Panc1 (cell line): ENCODE measurements around the gene TNRC18. TPM values are rescaled to one million over a fixed set of nuclear protein-coding genes. Genes with fewer than 3 reads are reported as not detected.

Experiments
- ATAC-seq: fragments of 200-7000 bp; cut with Tn5 transposase; 2 replicates; pipeline ENCODE4 v1.9.1; 2020; ENCODE audit warnings: mild to moderate bottlenecking, moderate library complexity
- BruUV-seq: library from RNA; stranded (reverse); fragments of 400-500 nt; replicated peaks from 2 replicates; lab custom pipeline; 2021; lab: Mats Ljungman, UMichigan
- CTCF ChIA-PET: fragments of 300-600 bp; sonication (Branson Sonifier 250); formaldehyde crosslinking; loops from one replicate; lab custom pipeline; 2022; ENCODE audit warnings: antibody characterized with exemption; lab: Charles Lee
- POLR2A ChIA-PET: fragments of 300-600 bp; sonication (Branson Sonifier 250); formaldehyde crosslinking; loops from one replicate; lab custom pipeline; 2022; ENCODE audit warnings: antibody characterized with exemption; lab: Charles Lee
- DNase-seq: peaks from one replicate; pipeline ENCODE4 v3.0.0-alpha.2; 2010; ENCODE audit warnings: low read depth, low spot score
- H3K27ac ChIP-seq: 2 replicates; pipeline ENCODE4 v1.5.1; 2011; ENCODE audit warnings: mild to moderate bottlenecking, low read length, inconsistent platforms
- H3K27me3 ChIP-seq: fragments of 200-500 bp; sonication (Bioruptor generic); 2 replicates; pipeline ENCODE4 v1.6.0; 2014; ENCODE audit warnings: low read length, inconsistent platforms; ENCODE audit not compliant: control insufficient read depth, insufficient read depth
- H3K36me3 ChIP-seq: fragments of 200-500 bp; sonication (Bioruptor generic); 2 replicates; pipeline ENCODE4 v1.5.1; 2014; ENCODE audit warnings: inconsistent platforms, mild to moderate bottlenecking, low read length, moderate library complexity; ENCODE audit not compliant: control insufficient read depth, insufficient read depth
- H3K4me1 ChIP-seq: 2 replicates; pipeline ENCODE4 v1.5.1; 2011; ENCODE audit warnings: inconsistent platforms, mild to moderate bottlenecking, low read length, moderate library complexity; ENCODE audit not compliant: control insufficient read depth, insufficient read depth
- H3K4me3 ChIP-seq, 2 experiments: 2 replicates each; pipeline ENCODE4 v1.5.1; 2011 to 2012; ENCODE audit warnings: low read depth in 2 of 2, low read length in 2 of 2, mild to moderate bottlenecking in 2 of 2, inconsistent platforms in 1 of 2, moderate library complexity in 1 of 2
- H3K9me3 ChIP-seq: fragments of 200-500 bp; sonication (Bioruptor generic); 2 replicates; pipeline ENCODE4 v1.5.1; 2014; ENCODE audit warnings: low read depth, mild to moderate bottlenecking, inconsistent platforms, low read length, moderate library complexity; ENCODE audit not compliant: control insufficient read depth, insufficient read depth
- POLR2AphosphoS5 ChIP-seq: IDR thresholded peaks from 2 replicates; pipeline ENCODE4 v1.6.1; 2012; ENCODE audit warnings: mild to moderate bottlenecking, low read depth, low read length, moderate library complexity
- SIN3A ChIP-seq: IDR thresholded peaks from 2 replicates; pipeline ENCODE4 v1.6.1; 2012; ENCODE audit warnings: low read depth, mild to moderate bottlenecking, low read length, moderate library complexity, borderline replicate concordance; ENCODE audit not compliant: insufficient read depth
- TCF7L2 ChIP-seq: IDR thresholded peaks from 2 replicates; pipeline ENCODE4 v1.6.1; 2011; ENCODE audit warnings: mild to moderate bottlenecking, low read depth, low read length, inconsistent platforms
- in situ Hi-C: cut with HindIII; loops from 2 replicates; pipeline ENCODE4 v1.10.0; 2016; ENCODE audit warnings: low sequenced_read_pairs, low pct_unique_long_range_greater_than_20kb
- intact Hi-C: fragments of 100-400 bp; cut with micrococcal nuclease; formaldehyde crosslinking; loops from one replicate; pipeline ENCODE4 v1.10.0; 2022; ENCODE audit not compliant: unreplicated experiment
- total RNA-seq: library from RNA; stranded (reverse); gene quantifications from one replicate; pipeline ENCODE4 v1.2.1, GENCODE V29; 2021; ENCODE audit not compliant: unreplicated experiment
- TF ChIP-seq, protein P1 (sequence below): fragments of 450-650 bp; IDR thresholded peaks from 2 replicates; pipeline ENCODE4 v1.5.1; 2017; ENCODE audit warnings: mild to moderate bottlenecking
- TF ChIP-seq, protein P2 (sequence below), 2 experiments: IDR thresholded peaks; 2 replicates each; pipeline ENCODE4 v1.6.1; 2011 to 2012; ENCODE audit warnings: low read depth in 2 of 2, control low read depth in 1 of 2, low read length in 1 of 2, mild to moderate bottlenecking in 1 of 2, moderate library complexity in 1 of 2; ENCODE audit not compliant: insufficient read depth in 1 of 2

TNRC18 gene
- total RNA-seq, 1 experiment from 2014 or later: 148 TPM

DNA sequence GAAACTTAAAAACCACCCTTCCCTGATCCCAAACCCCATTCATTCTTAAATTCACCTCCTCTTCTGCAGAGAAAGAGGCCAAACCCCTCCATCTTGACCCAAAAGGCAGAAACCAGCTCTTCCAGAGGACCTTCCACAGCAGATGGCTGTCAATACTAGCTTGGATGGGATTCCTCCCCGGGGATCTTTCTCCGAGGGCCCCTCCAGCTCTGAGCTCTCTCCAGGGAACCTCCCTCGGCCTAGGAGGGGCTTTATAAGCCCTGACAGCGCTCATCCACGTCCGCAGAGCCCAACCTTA is 5.4 kb downstream of the TNRC18 start:
- H3K9me3 ChIP-seq: no peaks in the 10 kb centered on the region
- H3K27ac ChIP-seq: peak overlapping the region; percentile 98
- ATAC-seq: no peak
- peaks cover 40% of the 10 kb centered on the region for H3K4me1 ChIP-seq
- in situ Hi-C loops: no loop called here
- H3K27me3 ChIP-seq: no peaks in the 10 kb centered on the region
- ChIA-PET POLR2A (no interaction called here), CTCF (no interaction called here)
- TF ChIP-seq, protein P1, sequence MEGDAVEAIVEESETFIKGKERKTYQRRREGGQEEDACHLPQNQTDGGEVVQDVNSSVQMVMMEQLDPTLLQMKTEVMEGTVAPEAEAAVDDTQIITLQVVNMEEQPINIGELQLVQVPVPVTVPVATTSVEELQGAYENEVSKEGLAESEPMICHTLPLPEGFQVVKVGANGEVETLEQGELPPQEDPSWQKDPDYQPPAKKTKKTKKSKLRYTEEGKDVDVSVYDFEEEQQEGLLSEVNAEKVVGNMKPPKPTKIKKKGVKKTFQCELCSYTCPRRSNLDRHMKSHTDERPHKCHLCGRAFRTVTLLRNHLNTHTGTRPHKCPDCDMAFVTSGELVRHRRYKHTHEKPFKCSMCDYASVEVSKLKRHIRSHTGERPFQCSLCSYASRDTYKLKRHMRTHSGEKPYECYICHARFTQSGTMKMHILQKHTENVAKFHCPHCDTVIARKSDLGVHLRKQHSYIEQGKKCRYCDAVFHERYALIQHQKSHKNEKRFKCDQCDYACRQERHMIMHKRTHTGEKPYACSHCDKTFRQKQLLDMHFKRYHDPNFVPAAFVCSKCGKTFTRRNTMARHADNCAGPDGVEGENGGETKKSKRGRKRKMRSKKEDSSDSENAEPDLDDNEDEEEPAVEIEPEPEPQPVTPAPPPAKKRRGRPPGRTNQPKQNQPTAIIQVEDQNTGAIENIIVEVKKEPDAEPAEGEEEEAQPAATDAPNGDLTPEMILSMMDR: no peak
- intact Hi-C loops: no loop called here
- H3K36me3 ChIP-seq: peaks cover 5% of the 10 kb centered on the region; the same call in 1 of the 2 replicates
- peak overlapping the region; percentile 78 to 91 for H3K4me3 ChIP-seq
- no peak for DNase-seq
- BruUV-seq: no TSS peak

- Histone ChIP-seq H3K9me3 (no peaks in the 10 kb centered on the region), H3K27ac (peak overlapping the region; percentile 98), H3K36me3 (peaks cover 3% of the 10 kb centered on the region; the same call in 1 of the 2 replicates), H3K4me3 (peak overlapping the region; percentile 78 to 91; a peak in 2 of 4 replicates), H3K27me3 (no peaks in the 10 kb centered on the region), H3K4me1 (peaks cover 46% of the 10 kb centered on the region)
- POLR2A ChIA-PET: interaction anchor here (0.6 to 1.1 kb wide), 4 partner anchors 8 to 29 kb away, joined by 3 to 5 read pairs (median 4); no protein-coding TSS in a partner anchor
- CTCF ChIA-PET: interaction anchor here (0.7 kb wide), 1 partner anchor 143 kb away, joined by 5 read pairs; no protein-coding TSS in a partner anchor
- ATAC-seq (peak; percentile 17), DNase-seq (no peak)
- intact Hi-C loops: no loop called here
- in situ Hi-C loops: no loop called here
- TF ChIP-seq TCF7L2 (no peak), POLR2AphosphoS5 (peak; percentile 63)
- TSS peak; percentile 5 for BruUV-seq
Observed at GRCh38 chr7:5417106-5418071, 6.2 kb downstream of the TNRC18 start.

- DNase-seq: no peak
- Histone ChIP-seq H3K36me3 (no peaks in the 10 kb centered on the region), H3K27ac (peak overlapping the region; percentile 56), H3K4me1 (peaks cover 57% of the 10 kb centered on the region), H3K27me3 (no peaks in the 10 kb centered on the region), H3K9me3 (no peaks in the 10 kb centered on the region), H3K4me3 (no peak overlapping the region)
- TF ChIP-seq TCF7L2 (no peak), POLR2AphosphoS5 (no peak), SIN3A (no peak)
- TF ChIP-seq, protein P2, sequence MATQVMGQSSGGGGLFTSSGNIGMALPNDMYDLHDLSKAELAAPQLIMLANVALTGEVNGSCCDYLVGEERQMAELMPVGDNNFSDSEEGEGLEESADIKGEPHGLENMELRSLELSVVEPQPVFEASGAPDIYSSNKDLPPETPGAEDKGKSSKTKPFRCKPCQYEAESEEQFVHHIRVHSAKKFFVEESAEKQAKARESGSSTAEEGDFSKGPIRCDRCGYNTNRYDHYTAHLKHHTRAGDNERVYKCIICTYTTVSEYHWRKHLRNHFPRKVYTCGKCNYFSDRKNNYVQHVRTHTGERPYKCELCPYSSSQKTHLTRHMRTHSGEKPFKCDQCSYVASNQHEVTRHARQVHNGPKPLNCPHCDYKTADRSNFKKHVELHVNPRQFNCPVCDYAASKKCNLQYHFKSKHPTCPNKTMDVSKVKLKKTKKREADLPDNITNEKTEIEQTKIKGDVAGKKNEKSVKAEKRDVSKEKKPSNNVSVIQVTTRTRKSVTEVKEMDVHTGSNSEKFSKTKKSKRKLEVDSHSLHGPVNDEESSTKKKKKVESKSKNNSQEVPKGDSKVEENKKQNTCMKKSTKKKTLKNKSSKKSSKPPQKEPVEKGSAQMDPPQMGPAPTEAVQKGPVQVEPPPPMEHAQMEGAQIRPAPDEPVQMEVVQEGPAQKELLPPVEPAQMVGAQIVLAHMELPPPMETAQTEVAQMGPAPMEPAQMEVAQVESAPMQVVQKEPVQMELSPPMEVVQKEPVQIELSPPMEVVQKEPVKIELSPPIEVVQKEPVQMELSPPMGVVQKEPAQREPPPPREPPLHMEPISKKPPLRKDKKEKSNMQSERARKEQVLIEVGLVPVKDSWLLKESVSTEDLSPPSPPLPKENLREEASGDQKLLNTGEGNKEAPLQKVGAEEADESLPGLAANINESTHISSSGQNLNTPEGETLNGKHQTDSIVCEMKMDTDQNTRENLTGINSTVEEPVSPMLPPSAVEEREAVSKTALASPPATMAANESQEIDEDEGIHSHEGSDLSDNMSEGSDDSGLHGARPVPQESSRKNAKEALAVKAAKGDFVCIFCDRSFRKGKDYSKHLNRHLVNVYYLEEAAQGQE (IDR thresholded peaks at IDR 0.05; ENCODE audit: insufficient read depth in 1 of 2, low read depth in 2 of 2, low read length in 1 of 2): no peak
- TF ChIP-seq, protein P1: no peak
- ChIA-PET CTCF (no interaction called here), POLR2A (interaction anchor here (0.6 kb wide), 1 partner anchor 75 kb away, joined by 4 read pairs; no protein-coding TSS in a partner anchor)
- intact Hi-C loops (no loop called here), in situ Hi-C loops (no loop called here)
- TSS peak; percentile 49 for BruUV-seq
- ATAC-seq: no peak
Observed at GRCh38 chr7:5414916-5415315, 8.7 kb downstream of the TNRC18 start.
